Fibroblast of mammary gland (primary cell): ENCODE data around the gene NR5A2.

ENCODE experiments used
- DNase-seq: peaks from one replicate; pipeline ENCODE4 v3.0.0-alpha.2; 2010; ENCODE audit warnings: low read depth
- H3K4me3 ChIP-seq: 2 replicates; pipeline ENCODE4 v1.5.1; 2011; ENCODE audit warnings: low read depth, mild to moderate bottlenecking, low read length, moderate library complexity; ENCODE audit not compliant: control insufficient read depth
- TF ChIP-seq, protein P1 (sequence below): conservative IDR thresholded peaks from 2 replicates; pipeline ENCODE4 v1.5.1; 2011; ENCODE audit warnings: low read depth, low read length, inconsistent platforms; ENCODE audit not compliant: control insufficient read depth, insufficient read depth

NR5A2 gene

DNA sequence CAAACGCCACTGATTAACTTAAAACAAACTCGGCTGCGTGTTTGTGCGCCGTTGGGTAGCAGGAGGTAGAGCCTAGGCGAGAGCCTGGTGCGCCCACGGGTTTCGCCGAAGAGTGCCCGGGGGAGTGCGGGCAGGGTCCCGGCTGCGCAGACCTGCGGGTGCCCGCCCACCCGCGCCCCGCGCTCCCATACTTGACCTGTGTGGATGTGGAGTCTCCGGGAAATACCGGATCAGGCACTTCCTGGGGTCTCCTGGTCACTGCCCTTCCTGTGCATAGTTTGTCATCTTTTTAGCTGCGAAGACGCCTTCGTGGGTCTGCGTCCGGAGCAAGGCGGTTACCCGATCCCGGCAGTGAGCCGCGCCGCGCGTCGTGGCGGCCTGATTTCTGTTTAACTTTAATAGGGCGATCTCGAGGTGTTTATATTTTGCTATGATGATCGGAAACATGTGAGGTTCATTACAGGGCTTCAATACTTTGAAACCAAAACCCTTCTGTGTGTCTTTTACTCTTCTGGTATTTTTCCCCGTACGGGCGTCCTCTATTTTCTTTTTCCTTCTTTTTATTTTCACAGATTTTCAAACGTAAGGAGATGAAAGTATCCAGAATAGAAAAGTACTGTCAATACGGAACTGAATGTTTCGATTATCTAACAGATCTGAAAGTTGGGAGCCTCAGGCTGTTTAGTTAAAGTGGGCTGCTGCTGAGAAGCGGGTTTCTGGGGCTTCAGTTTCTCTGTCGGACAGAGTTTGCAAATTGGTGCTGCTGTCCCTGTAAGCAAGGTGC is 15.2 kb downstream of the NR5A2 start:
- no peak for DNase-seq
- TF ChIP-seq, protein P1, sequence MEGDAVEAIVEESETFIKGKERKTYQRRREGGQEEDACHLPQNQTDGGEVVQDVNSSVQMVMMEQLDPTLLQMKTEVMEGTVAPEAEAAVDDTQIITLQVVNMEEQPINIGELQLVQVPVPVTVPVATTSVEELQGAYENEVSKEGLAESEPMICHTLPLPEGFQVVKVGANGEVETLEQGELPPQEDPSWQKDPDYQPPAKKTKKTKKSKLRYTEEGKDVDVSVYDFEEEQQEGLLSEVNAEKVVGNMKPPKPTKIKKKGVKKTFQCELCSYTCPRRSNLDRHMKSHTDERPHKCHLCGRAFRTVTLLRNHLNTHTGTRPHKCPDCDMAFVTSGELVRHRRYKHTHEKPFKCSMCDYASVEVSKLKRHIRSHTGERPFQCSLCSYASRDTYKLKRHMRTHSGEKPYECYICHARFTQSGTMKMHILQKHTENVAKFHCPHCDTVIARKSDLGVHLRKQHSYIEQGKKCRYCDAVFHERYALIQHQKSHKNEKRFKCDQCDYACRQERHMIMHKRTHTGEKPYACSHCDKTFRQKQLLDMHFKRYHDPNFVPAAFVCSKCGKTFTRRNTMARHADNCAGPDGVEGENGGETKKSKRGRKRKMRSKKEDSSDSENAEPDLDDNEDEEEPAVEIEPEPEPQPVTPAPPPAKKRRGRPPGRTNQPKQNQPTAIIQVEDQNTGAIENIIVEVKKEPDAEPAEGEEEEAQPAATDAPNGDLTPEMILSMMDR: no peak
- no peak overlapping the region for H3K4me3 ChIP-seq

DNA sequence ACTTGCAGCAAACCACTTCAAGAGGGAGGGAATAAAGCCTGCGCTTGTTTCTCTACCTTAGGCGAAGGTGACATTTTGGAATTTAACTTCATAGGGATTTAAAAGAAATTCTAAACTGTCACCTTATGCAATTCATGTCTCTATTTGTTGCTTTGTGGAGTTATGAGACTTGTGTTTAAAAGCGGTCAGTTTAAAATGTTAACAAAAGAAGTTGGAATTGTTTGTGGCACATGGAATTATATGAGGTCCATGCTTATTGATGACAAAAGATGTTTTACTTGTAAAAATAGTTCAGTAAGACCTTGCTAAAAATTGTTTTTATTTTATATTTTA is 15.8 kb downstream of the NR5A2 start:
- no peak overlapping the region for H3K4me3 ChIP-seq
- DNase-seq: no peak
- TF ChIP-seq, protein P1: no peak

DNA sequence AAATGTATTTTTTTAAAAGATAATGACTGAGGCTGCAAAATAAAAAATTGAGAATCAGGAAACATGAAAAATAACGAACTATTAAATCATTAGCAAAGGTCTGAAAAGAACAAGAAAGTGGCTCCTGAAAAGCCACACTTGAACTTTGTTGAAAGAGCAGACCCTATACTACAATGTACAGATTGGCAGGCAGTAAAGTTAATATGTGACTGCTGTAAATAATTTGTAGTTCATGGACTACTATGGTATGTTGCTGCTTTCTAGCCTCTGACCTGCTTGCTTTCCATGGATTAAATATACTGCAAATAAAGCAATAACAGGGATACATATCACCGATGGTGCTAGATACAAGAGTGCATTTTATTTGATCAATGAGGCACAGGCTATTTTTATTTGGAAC is 18.6 kb downstream of the NR5A2 start:
- TF ChIP-seq, protein P1: no peak
- no peak for DNase-seq
- H3K4me3 ChIP-seq: no peak overlapping the region

DNA sequence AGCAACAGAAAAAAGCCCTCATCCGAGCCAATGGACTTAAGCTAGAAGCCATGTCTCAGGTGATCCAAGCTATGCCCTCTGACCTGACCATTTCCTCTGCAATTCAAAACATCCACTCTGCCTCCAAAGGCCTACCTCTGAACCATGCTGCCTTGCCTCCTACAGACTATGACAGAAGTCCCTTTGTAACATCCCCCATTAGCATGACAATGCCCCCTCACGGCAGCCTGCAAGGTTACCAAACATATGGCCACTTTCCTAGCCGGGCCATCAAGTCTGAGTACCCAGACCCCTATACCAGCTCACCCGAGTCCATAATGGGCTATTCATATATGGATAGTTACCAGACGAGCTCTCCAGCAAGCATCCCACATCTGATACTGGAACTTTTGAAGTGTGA is 20.7 kb downstream of the NR5A2 start:
- no peak overlapping the region for H3K4me3 ChIP-seq
- DNase-seq: no peak
- TF ChIP-seq, protein P1: no peak

DNA sequence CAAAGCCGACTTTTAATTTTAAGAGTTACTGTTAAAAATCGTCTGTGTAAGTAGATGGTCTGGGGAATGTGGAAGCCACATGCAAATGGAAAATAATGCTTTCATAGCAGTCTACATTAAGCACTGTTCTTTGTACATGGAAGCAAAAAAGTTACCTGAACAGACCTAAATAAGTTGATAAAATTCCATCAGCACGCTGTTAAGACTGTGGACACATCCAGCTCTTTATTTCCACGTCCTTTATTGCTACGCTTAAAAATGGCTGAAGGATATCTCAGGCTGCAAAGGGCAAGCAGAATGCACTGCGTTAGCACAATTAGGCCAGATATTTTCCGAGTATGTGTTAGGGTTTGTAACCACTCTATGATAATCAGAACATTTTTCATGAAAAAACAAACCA is 22.3 kb downstream of the NR5A2 start:
- H3K4me3 ChIP-seq: no peak overlapping the region
- TF ChIP-seq, protein P1: no peak
- DNase-seq: no peak

DNA sequence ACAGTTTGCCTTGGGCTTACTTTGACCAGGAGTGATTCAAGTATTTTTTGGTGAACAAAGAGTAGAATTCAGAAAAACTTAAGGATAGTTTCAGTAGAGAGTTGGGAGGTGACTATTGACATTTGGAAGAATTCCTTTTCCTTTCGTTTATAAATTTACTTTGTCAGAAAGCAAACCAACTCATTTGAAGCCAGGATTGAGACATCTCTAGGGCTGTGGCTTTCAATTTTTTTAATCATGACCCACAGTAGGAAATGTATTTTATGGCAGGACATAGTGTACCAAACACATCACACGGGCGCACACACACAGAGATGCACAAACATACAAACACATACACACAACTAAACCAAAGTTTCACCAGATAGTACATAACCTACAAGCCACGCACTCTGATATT is 24.1 kb downstream of the NR5A2 start:
- TF ChIP-seq, protein P1: no peak
- DNase-seq: no peak
- no peak overlapping the region for H3K4me3 ChIP-seq

DNA sequence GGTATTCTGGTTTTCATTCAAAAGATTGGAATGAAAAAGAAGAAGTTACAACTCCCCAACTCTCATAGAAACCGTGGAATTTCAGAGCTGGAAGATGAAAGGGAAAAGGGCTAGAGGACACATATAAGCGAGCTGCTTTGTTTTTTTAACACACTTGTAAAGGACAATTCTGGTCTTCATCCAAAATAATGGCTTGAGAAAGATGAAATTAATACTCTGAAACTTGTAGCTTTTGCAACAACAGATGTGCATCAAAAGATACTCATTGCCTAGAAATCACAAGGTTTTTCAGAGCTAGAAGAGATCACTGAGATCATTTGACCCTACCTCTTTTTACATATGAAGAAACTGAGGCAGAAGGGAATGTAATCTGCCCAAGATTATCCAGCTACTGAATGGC is 25.6 kb downstream of the NR5A2 start:
- TF ChIP-seq, protein P1: no peak
- DNase-seq: no peak
- no peak overlapping the region for H3K4me3 ChIP-seq
